Measurements from ENCODE around the gene IL6ST. TPM values are rescaled to one million over a fixed set of nuclear protein-coding genes. Genes with fewer than 3 reads are reported as not detected.
A peak's percentile ranks its signal among the peaks of the same experiment; 100 is the strongest.

The IL6ST gene
- total and polyA plus RNA-seq, 2 donors (not counting 1 experiment from before 2014, with no cell fraction given) = 768 to 978 TPM

GRCh38 chr5:55903121-55903701 lies 91.6 kb downstream of the IL6ST start:
- Histone ChIP-seq H3K27ac (ENCODE audit: insufficient read depth, low read length) (no peak overlapping the region), H3K36me3 (ENCODE audit: control insufficient read depth, insufficient read depth, low read length) (no peaks in the 10 kb centered on the region), H3K4me2 (ENCODE audit: extremely low read depth, insufficient read depth, low read length) (no peak overlapping the region), H3K9ac (ENCODE audit: insufficient read depth, low read length) (no peak overlapping the region), H3K4me1 (ENCODE audit: control insufficient read depth, extremely low read depth, insufficient read depth, low read length) (peaks cover 2% of the 10 kb centered on the region), H3K4me3 (replicated peaks in 1 of 4; ENCODE audit: control extremely low read depth in 1 of 4, insufficient read depth in 1 of 4, low read depth in 3 of 4, low read length in 4 of 4) (no peak overlapping the region), H3K79me2 (ENCODE audit: control insufficient read depth, insufficient read depth, low read length) (no peaks in the 10 kb centered on the region), H3K27me3 (ENCODE audit: control insufficient read depth, insufficient read depth, low read length) (no peaks in the 10 kb centered on the region), H4K20me1 (ENCODE audit: control insufficient read depth, extremely low read depth, insufficient read depth, low read length) (no peaks in the 10 kb centered on the region), H2AFZ (ENCODE audit: low read length) (no peak overlapping the region), H3K9me3 (ENCODE audit: control insufficient read depth, insufficient read depth, low read depth, low read length) (no peaks in the 10 kb centered on the region)
- no peak for TF ChIP-seq EZH2 (IDR thresholded peaks at IDR 0.05; ENCODE audit: low read length, missing control alignments)
- TF ChIP-seq, protein P1, sequence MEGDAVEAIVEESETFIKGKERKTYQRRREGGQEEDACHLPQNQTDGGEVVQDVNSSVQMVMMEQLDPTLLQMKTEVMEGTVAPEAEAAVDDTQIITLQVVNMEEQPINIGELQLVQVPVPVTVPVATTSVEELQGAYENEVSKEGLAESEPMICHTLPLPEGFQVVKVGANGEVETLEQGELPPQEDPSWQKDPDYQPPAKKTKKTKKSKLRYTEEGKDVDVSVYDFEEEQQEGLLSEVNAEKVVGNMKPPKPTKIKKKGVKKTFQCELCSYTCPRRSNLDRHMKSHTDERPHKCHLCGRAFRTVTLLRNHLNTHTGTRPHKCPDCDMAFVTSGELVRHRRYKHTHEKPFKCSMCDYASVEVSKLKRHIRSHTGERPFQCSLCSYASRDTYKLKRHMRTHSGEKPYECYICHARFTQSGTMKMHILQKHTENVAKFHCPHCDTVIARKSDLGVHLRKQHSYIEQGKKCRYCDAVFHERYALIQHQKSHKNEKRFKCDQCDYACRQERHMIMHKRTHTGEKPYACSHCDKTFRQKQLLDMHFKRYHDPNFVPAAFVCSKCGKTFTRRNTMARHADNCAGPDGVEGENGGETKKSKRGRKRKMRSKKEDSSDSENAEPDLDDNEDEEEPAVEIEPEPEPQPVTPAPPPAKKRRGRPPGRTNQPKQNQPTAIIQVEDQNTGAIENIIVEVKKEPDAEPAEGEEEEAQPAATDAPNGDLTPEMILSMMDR (conservative IDR thresholded peaks at IDR 0.05 in 1 of 2, IDR thresholded peaks at IDR 0.05 in 1 of 2; ENCODE audit: low read depth in 1 of 2, low read length in 2 of 2) = no peak
- DNase-seq (ENCODE audit: low read depth in 2 of 2) = peak; percentile 11 to 70

GRCh38 chr5:55902696-55903095 lies 92.1 kb downstream of the IL6ST start:
- no peak for TF ChIP-seq EZH2 (IDR thresholded peaks at IDR 0.05; ENCODE audit: low read length, missing control alignments)
- TF ChIP-seq, protein P1 (conservative IDR thresholded peaks at IDR 0.05 in 1 of 2, IDR thresholded peaks at IDR 0.05 in 1 of 2; ENCODE audit: low read depth in 1 of 2, low read length in 2 of 2) = no peak
- H3K4me1 ChIP-seq (ENCODE audit: control insufficient read depth, extremely low read depth, insufficient read depth, low read length) = peaks cover 2% of the 10 kb centered on the region
- no peaks in the 10 kb centered on the region for H3K36me3 ChIP-seq (ENCODE audit: control insufficient read depth, insufficient read depth, low read length)
- H4K20me1 ChIP-seq (ENCODE audit: control insufficient read depth, extremely low read depth, insufficient read depth, low read length) = no peaks in the 10 kb centered on the region
- H3K9me3 ChIP-seq (ENCODE audit: control insufficient read depth, insufficient read depth, low read depth, low read length) = no peaks in the 10 kb centered on the region
- no peak overlapping the region for H3K4me2 ChIP-seq (ENCODE audit: extremely low read depth, insufficient read depth, low read length)
- no peak overlapping the region for H3K9ac ChIP-seq (ENCODE audit: insufficient read depth, low read length)
- no peak overlapping the region for H3K4me3 ChIP-seq (replicated peaks in 1 of 4; ENCODE audit: control extremely low read depth in 1 of 4, insufficient read depth in 1 of 4, low read depth in 3 of 4, low read length in 4 of 4)
- H3K27me3 ChIP-seq (ENCODE audit: control insufficient read depth, insufficient read depth, low read length) = no peaks in the 10 kb centered on the region
- H3K79me2 ChIP-seq (ENCODE audit: control insufficient read depth, insufficient read depth, low read length) = no peaks in the 10 kb centered on the region
- H2AFZ ChIP-seq (ENCODE audit: low read length) = no peak overlapping the region
- peak in 1 of 2 donors; percentile 23 for DNase-seq (ENCODE audit: low read depth in 2 of 2)
- H3K27ac ChIP-seq (ENCODE audit: insufficient read depth, low read length) = no peak overlapping the region

DNA sequence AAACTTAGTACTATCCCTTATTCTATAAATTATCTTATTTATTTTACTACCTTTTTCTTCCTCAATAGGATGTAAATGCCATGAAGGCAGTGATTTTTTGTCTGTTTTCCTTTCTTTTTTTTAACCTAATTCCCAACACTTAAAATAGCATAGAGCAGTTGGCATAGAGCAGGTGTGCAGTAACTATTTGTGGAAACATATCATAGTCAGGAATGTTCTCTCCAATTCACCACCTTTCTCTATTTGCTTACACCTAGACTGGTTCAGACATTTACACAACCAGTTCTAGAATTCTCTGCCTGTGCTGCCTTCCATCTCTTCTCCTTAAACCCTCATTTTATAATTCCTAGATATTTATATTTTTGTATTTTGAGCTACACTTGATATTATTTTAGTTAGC lies 94.0 kb downstream of the IL6ST start:
- no peak overlapping the region for H3K4me2 ChIP-seq (ENCODE audit: extremely low read depth, insufficient read depth, low read length)
- DNase-seq (ENCODE audit: low read depth in 2 of 2) = no peak
- no peaks in the 10 kb centered on the region for H3K79me2 ChIP-seq (ENCODE audit: control insufficient read depth, insufficient read depth, low read length)
- no peaks in the 10 kb centered on the region for H4K20me1 ChIP-seq (ENCODE audit: control insufficient read depth, extremely low read depth, insufficient read depth, low read length)
- no peaks in the 10 kb centered on the region for H3K9me3 ChIP-seq (ENCODE audit: control insufficient read depth, insufficient read depth, low read depth, low read length)
- no peak overlapping the region for H3K4me3 ChIP-seq (replicated peaks in 1 of 4; ENCODE audit: control extremely low read depth in 1 of 4, insufficient read depth in 1 of 4, low read depth in 3 of 4, low read length in 4 of 4)
- no peak overlapping the region for H3K27ac ChIP-seq (ENCODE audit: insufficient read depth, low read length)
- TF ChIP-seq, protein P1 (conservative IDR thresholded peaks at IDR 0.05 in 1 of 2, IDR thresholded peaks at IDR 0.05 in 1 of 2; ENCODE audit: low read depth in 1 of 2, low read length in 2 of 2) = no peak
- no peak for TF ChIP-seq EZH2 (IDR thresholded peaks at IDR 0.05; ENCODE audit: low read length, missing control alignments)
- peaks cover 4% of the 10 kb centered on the region for H3K4me1 ChIP-seq (ENCODE audit: control insufficient read depth, extremely low read depth, insufficient read depth, low read length)
- H3K36me3 ChIP-seq (ENCODE audit: control insufficient read depth, insufficient read depth, low read length) = no peaks in the 10 kb centered on the region
- H2AFZ ChIP-seq (ENCODE audit: low read length) = no peak overlapping the region
- H3K9ac ChIP-seq (ENCODE audit: insufficient read depth, low read length) = no peak overlapping the region
- no peaks in the 10 kb centered on the region for H3K27me3 ChIP-seq (ENCODE audit: control insufficient read depth, insufficient read depth, low read length)

All from fibroblast of lung (primary cell).